ENCODE results near the gene PTPN12.
"Not testable (repeated sequence)": the region's sequence is repeated elsewhere in the genome, so short reads cannot be mapped to it uniquely, and the experiment has no call there.

PTPN12 gene

DNA sequence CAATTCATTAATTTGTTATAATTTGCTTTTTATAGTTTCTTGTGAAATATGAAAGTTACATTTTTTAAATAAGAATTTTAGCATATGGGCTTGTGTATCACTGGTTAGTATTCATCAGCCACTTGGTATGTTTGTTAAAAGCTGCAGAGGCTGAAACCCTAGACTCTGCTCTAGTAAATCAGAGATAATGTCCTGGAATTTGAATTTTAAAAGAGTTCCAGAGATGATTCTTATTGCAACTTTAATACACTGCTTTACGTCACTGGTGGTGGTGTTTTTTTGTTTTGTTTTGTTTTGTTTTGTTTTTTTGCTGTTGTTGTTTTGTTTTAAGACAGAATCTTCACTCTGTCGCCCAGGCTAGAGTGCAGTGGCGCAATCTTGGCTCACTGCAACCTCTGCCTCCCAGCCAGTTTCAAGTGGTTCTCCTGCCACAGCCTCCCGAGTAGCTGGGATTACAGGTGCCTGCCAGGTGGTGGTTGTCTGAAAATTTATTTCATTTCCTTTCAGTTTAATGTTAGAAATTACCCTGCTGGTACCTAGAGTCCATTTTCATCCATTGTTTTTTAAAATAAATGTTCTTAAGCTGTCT, 43.8 kb downstream of the PTPN12 start:
- no peak for DNase-seq

DNA sequence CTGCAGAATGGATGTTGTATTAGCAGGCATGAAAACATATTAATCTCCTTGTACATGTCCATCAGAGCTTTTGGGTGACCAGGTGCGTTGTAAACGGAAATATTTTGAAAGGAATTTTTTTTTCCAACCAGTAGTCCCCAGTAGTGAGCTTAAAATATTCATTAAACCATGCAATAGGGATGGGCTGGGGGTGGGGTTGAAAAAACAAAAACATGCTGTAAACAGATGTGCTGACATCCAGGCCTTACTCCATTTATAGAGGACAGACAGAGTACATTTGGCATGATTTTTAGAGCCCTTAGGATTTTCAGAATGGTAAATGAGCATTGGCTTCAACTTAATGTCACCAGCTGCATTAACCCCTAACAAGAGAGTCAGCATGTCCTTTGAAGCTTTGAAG, 50.2 kb downstream of the PTPN12 start:
- no peak for DNase-seq

DNA sequence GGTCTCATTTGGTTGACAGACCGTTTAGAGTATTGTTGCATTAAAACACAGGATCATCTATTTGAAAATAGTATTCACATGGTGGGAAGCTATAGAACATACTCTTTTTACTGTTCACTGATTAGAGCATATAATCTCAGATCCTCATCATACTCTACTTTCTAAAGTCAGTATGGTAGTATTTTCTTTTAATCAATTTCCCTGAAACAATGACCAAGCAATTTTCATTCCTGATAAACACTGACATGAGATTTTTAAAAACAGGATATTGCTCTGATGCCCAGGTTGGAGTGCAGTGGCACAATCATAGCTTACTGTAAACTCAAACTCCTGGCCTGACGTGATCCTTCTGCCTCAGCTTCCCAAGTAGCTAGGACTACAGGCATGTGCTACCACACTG, 63.9 kb downstream of the PTPN12 start:
- no peak for DNase-seq

DNA sequence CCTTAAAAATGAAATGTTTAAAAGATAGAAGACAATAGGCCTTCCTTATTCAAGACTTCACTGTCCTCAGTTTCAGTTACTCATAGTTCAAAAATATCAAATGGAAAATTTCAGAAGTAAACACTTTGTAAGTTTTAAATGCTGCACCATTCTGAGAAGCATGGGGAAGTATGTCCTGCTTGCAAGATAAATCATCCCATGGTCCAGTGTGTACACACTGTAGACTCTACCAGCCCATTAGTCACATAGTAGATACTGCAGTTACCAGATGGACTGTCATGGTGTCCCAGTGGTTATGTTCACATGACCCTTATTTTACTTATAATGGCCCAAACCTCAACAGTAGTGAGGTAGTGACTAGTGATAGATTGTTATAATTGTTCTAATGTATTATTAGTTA, 69.5 kb downstream of the PTPN12 start:
- no peak for DNase-seq

DNA sequence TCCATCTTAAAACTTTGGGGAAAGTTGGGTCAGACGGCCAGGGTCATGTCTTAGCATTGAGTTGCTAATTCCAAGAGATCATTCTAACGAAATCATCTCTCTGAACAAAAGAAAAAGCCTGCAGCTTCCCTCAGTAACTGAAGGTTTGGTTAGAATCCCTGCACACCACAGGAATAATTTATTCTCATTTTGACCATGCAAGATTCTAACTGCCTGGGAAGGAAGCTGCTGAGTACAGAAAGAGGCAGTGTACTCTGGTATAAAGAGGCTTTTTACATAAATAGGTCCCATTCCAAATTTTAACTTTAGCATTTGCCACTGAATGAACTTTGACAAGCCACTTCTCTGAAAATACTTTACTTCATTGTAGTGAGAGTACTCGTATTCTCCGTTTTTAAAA, 82.2 kb downstream of the PTPN12 start:
- no peak for DNase-seq

DNA sequence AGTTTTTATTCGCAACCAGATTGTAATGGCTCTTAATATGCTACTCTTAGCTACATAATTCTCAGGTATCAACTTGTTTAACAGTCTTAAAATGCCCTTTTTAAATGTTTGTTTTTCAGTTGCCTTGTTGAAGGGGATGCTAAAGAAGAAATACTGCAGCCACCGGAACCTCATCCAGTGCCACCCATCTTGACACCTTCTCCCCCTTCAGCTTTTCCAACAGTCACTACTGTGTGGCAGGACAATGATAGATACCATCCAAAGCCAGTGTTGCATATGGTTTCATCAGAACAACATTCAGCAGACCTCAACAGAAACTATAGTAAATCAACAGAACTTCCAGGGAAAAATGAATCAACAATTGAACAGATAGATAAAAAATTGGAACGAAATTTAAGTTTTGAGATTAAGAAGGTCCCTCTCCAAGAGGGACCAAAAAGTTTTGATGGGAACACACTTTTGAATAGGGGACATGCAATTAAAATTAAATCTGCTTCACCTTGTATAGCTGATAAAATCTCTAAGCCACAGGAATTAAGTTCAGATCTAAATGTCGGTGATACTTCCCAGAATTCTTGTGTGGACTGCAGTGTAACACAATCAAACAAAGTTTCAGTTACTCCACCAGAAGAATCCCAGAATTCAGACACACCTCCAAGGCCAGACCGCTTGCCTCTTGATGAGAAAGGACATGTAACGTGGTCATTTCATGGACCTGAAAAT, 89.7 kb downstream of the PTPN12 start:
- DNase-seq, result no peak

DNA sequence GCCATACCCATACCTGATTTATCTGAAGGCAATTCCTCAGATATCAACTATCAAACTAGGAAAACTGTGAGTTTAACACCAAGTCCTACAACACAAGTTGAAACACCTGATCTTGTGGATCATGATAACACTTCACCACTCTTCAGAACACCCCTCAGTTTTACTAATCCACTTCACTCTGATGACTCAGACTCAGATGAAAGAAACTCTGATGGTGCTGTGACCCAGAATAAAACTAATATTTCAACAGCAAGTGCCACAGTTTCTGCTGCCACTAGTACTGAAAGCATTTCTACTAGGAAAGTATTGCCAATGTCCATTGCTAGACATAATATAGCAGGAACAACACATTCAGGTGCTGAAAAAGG, 90.2 kb downstream of the PTPN12 start:
- DNase-seq, result no peak

DNA sequence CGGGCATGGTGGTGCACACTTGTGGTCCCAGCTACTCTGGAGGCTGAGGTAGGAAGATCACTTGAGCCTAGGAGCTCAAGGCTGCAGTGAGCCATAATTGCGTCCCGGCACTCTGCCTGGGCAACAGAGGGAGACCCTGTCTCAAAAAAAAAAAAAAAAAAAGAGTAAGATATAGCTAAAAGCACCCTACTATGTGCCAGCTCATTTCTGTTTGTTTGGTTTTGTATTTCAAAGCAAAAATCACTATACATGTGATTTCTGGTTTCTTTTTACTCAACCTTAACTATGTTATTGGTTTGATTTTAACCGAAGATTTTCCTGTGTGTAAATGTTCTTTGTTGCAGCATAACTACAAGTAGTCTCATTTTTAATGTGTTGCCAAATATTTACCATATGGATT, 92.7 kb downstream of the PTPN12 start:
- no peak for DNase-seq

DNA sequence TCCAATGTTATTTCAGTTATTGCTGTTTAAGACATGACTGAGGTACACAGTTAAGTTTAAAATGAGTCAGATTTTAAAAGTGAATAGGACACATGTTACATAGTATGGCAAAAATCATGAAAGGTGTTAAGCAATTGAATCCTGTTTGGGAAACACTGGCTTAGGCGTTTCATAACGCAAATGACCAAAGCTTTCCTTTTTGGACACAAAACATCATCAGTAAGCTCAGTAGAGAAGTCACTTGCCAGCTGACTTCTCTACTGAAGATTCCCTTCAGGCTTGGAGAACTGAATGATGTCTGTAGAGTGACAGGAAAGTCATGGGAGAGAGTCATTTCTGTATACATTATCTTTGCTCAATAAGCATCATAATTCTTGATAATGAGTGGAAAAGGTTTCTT, 94.7 kb downstream of the PTPN12 start:
- DNase-seq, result no peak

DNA sequence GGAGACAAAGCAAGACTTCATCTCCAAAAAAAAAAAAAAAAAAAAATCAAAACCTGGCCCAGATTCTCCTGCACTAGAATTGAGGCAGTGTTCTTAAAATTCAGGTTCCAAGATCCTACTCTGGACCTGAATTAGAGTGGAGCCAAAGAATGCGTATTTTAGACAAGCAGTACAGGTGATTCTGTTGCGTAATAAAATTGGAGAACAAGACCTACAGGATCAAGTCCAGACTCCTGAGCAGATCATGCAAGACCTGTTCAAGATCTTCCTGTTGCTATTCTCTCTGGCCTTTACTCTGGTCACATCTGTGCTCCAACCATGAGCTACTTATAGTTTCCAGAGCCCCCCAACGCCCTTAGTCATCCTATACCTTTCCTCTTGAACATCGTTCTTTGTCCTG, 107.7 kb downstream of the PTPN12 start:
- no peak for DNase-seq

DNA sequence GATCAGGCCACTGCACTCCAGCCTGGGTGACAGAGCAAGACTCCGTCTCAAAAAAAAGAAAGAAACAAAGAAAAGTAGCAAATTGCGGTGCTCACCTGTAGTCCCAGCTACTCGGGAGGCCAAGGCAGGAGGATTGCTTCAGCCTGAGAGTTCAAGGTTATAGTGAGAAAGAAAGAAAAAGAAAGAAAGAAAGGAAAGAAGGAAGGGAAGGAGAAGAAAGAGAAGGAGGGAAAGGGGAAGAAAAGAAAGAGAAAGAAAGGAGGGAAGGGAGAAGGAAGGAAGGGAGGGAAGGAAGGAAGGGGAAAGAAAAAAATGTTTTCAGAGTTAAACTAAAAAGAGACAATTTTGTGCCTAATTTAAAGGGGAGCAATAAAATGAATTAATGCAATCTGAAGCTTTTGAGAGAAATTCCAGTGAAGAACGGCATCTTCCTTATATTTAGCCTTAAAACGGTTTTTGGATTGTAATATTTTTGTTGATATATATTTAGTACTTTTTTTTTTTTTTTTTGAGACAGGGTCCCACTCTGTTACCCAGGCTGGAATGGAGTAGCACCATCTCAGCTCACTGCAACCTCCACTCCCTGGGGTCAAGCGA, 111.7 kb downstream of the PTPN12 start:
- no peak for DNase-seq

DNA sequence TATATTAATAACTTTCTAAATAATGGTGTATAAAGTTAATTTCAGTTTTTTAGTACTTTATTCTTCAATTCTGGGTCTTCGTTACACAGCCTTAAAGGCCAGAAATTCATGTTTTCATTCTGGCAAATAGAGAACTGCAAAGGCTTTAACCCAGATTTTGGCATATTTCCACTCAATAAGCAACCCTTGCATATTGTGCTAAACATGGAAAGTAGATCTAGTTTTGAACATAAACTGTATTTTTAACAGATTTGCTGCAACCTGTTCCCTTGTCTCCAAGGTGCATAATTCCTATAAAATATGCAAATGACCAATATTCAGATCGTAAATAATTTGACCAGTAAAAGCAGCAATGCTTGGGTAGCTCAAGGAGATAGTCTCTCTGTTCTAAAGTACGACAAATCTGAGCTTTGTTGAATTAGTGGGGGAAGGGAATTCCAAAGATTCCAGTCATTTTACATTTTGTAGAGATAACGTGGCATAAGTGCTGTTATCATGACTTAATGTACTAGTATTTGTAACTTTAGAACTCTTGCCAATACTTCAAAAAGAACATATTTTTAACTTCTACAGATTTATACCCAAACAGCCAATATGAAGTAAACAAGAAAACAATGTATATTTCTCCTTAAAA, 112.7 kb downstream of the PTPN12 start:
- DNase-seq, result no peak

DNA sequence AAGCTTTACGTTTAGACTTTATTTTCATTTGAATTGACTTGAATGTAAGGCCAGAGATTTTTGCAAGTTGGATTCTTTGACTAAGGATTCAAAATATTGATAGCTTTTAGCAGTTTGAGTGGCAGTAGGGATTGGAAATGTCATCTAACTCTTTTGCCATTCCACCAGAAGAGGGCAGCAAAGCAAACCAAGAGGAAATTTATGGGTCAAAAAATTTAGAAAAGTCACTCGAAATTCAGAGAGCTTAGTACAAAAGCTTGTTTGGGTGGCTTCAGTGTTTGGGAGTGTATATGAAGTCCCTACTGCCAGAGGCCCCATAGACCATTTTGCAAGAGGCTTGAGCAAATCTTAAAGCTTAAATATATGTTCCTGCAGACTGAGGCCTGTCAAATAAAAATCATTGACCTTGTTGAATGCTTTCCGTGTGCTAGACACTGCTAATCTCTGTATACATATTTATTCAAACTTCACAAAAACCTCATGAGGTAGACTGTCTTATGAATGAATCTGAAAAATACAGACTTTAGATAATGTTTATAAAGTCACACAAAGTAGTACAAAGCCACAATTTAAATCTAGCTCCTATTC, 114.6 kb downstream of the PTPN12 start:
- no peak for DNase-seq

DNA sequence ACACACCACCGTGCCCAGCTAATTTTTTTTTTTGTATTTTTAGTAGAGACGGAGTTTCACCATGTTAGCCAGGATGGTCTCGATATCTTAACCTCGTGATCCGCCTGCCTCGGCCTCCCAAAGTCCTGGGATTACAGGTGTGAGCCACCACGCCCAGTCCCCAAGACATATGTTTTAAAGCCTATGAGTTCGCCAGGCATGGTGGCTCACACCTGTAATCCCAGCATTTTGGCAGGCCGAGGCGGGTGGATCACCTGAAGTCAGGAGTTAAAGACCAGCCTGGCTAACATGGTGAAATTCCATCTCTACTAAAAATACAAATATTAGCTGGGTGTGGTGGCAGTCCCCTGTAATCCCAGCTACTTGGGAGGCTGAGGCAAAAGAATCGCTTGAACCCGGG, 115.7 kb downstream of the PTPN12 start:
- not testable (repeated sequence) for DNase-seq

DNA sequence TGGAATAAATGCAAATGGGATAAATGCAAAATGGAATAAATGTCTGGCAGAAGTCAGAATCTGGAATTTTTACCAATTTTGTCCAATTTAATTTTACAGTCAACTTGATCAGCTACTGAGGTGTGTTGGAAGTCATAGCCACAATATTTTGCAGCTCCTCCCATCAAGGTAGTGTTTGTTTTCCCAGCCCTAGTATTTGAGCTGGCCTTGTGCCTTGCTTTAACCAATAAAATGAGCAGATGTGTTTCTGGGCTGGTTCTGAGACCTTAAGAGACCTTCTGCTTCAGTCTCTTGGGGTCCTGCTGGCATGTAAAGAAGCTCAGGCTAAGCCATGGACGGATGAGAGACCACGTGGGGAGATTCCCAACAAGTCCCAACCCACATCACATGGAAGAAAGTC, 116.5 kb downstream of the PTPN12 start:
- no peak for DNase-seq

DNA sequence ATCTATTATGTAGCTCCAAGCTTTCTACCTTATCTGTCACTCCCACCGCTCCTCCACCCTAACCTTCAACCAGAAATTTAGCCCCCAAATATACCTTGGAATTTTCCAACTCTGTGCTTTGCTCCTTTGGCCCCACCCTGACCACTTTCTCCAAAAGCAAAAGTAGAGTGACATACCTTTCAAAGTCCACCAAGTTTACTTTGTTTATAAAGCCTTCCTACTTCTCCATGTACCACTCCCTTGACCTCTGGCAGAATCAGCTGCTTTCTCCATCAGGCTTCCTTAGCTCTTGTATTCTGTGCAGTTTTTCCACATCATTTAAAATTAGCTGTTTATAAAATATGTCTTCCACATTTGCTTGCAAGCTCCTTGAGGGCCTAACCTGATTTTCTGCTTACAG, 118.3 kb downstream of the PTPN12 start:
- no peak for DNase-seq

DNA sequence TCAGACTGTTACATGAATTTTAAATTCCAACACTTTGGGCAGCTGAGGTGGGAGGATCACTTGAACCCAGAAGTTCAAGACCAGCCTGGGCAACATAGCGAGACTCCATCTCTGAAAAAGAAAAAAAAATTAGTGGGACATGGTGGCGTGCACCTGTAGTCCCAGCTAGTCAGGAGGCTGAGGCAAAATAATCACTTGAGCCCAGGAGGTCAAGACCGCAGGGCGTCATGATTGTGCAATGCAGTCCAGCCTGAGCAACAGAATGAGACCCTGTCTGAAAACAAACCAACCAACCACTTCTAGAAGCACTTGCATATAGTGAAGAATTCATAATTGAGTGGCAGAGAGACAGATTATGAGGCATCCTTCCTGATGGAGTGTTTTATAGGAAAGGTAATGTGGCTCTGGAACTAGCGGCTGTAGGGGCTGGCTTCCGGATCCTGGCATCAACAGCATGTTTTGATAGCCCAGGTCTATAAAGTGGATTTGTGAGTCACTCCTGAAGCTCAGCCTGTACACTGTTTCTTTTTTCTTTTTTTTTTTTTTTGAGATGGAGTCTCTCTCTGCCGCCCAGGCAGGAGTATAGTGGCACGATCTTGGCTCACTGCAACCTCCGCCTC, 118.9 kb downstream of the PTPN12 start:
- DNase-seq, result no peak

DNA sequence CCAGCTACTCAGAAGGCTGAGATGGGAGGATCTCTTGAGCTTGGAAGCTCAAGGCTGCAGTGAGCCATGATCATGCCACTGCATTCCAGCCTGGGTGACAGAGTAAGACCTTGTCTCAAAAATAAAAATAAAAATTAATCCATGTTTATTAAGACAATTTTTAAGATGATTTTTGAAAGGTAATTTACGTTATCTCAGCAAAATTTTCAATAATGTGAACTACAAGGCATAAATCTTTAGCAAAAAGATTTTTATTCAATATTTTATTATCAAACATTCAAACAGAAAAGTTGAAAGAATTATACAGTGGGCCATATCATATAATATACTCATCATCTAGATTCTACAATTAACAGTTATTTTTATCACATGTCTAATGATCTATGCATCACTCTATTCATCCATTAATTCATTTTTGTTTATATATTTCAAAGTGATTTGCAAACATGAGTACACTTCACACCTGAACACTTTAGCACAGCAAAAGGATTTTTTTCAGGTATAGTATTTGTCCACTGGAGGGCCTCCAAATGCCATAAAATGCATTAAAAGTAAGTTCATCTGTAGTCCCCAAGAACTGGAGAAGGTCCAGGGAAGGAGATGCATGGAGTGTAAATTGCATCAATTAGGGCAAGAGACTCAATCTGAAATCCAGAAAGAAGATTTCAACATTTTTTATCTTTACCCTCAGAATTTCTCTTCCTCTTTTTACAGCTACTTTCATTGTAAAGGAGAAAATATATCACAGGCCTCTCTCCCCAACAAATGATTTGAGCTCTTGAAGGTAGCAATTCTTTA, 120.5 kb downstream of the PTPN12 start:
- DNase-seq, result peak; percentile 86

DNA sequence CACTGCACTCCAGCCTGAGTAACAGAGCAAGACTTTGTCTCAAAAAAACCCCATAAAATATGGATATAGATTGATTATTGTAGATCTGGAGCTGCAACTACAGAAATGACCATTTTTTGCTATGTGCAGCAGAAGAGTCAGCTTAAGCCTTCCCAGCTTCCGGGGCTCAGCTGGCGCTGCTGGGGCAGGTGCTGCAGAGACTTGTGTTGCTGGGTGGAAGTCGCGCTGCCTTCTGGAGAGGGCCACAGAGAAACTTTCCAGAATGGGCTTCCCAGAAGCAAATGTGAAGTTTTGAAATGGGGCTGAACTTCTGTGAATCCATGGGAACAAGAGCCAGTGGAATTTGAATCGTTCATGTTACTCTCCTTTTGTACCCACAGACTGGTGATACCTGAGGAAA, 121.8 kb downstream of the PTPN12 start:
- no peak for DNase-seq

DNA sequence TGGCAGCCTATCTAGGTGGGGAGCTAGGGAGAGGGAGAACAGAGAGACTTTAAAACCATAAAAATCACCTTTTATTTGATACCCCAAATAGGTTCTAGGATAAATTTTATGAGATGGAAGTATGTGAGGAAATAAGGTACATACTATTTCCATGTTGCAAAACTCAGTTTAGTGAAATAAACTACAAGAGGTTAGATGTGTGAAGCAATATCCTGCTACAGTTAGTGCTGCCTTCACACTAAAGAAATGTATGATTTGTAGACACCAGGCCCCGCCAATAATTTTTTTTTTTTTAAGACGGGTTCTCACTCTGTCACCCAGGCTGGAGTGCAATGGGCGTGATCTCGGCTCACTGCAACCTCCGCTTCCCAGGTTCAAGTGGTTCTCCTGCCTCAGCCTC, 124.7 kb downstream of the PTPN12 start:
- DNase-seq, result peak; percentile 93

DNA sequence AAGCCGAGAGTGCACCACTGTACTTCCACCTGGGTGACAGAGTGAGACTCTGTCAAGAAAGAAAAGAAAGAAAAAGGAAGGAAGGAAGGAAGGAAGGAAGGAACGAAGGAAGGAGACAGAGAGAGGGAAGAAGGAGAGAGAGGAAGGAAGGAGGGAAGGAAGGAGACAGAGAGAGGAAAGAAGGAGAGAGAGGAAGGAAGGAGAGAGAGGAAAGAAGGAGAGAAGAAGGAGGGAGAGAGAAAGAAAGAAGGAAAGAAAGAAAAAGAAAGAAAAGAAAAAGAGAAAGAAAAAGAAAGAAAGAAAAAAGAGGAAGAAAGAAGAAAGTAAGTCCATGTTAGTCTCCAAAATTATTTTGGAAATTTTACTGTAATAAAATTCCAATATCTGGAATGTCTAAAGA, 125.8 kb downstream of the PTPN12 start:
- DNase-seq, result no peak

DNA sequence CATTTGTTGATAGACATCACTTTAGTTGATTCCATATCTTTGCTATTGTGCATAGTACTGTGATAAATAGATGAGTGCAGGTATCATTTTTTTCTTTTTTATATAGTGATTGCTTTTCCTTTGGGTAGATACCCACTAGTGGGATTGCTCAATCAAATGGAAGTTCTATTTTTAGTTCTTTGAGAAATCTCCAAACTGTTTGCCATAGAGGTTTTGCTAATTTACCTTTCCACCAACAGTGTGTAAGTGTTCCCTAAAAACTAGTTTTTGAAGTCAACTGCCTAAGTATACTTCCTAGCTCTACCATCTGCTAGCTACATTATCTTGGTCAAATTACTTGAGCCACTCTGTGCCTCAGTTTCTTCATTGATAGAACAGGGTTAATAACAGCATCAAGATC, 127.6 kb downstream of the PTPN12 start:
- no peak for DNase-seq

DNA sequence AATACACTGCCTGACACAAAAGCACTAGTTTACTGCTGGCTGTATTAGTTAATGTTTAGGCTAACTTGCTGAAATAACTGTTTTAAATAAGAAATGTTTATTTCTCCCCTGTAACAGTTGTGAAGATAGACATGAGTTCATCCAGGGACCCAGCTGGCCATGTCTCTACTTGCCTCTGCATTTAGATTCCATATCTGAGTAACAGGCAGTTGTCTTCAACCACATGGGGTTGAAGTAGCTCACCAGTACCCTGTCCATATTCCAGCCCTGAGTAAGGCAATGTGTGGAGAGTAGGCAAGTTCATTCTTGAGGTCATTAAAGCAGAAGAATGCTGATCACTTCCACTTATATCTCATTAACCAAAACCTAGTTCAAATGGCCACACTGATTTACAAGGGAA, 128.1 kb downstream of the PTPN12 start:
- no peak for DNase-seq

All from GF-D8 (cell line).